ENCODE results near the gene KLK10. TPM values are rescaled to one million over a fixed set of nuclear protein-coding genes. Genes with fewer than 3 reads are reported as not detected.

Gene KLK10
- total RNA-seq, 4 donors from 2014 or later, result not detected

GRCh38 chr19:51002089-51002532, 17.4 kb downstream of the KLK10 start:
- intact Hi-C loops (cut with DNase I), result no loop called here
- Histone ChIP-seq H3K9me3 (no peaks in the 10 kb centered on the region), H3K27ac (replicated peaks in 1 of 4) (no peak overlapping the region), H3K4me3 (no peak overlapping the region), H3K36me3 (no peaks in the 10 kb centered on the region), H3K27me3 (peaks cover 0 to 91% (median 15%) of the 10 kb centered on the region in 4 donors), H3K4me1 (no peaks in the 10 kb centered on the region)
- 28% methylated on average over 12 of the region's 12 CpGs for WGBS
- TF ChIP-seq POLR2AphosphoS5 (IDR thresholded peaks at IDR 0.05) (no peak), EP300 (IDR thresholded peaks at IDR 0.05) (no peak), POLR2A (IDR thresholded peaks at IDR 0.05; ENCODE audit: low read depth) (no peak), CTCF (IDR thresholded peaks at IDR 0.05) (no peak)
- no peak for DNase-seq (ENCODE audit: extremely low spot score)

- Histone ChIP-seq H3K4me3 (no peak within 1 kb of the TSS), H3K36me3 (no peaks in the 10 kb centered on the region), H3K27me3 (peaks cover 0 to 85% (median 15%) of the 10 kb centered on the region in 4 donors), H3K27ac (replicated peaks in 1 of 4) (no peak within 1 kb of the TSS), H3K9me3 (no peaks in the 10 kb centered on the region), H3K4me1 (no peaks in the 10 kb centered on the region)
- no peak for DNase-seq (ENCODE audit: extremely low spot score)
- WGBS, result 25% methylated on average over 7 of the region's 7 CpGs
- TF ChIP-seq POLR2A (IDR thresholded peaks at IDR 0.05; ENCODE audit: low read depth) (no peak), POLR2AphosphoS5 (IDR thresholded peaks at IDR 0.05) (no peak), CTCF (IDR thresholded peaks at IDR 0.05) (no peak), EP300 (IDR thresholded peaks at IDR 0.05) (no peak)
- intact Hi-C loops (cut with DNase I), result no loop called here
These were observed 18.0 kb downstream of the KLK10 start, which contains the start of gene KLK8 for GRCh38 chr19:51001515-51001914. Gene KLK8, minus strand, starts transcription at chr19:51001604. Its CDS starts 437 bp downstream, at chr19:51001167.

DNA sequence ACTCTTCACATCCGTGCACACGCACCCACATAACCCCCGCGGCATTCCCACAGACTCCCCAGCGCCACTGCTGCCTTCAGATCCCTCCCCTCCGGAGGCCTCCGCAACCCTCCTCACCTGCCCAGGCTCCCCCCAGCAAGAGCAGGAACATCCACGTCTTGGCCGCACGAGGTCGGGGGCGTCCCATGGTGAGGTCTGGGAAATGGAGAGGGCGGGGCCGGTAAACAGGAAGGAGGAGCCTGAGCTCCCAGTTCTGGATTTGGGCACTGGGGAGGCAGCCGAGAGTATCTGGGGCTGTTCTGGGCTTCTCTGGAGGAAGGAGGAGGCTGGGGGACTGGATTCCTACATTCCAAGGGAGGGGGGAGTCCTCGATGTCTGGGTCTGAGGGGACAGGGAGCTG, 18.5 kb downstream of the KLK10 start:
- intact Hi-C loops (cut with DNase I), result no loop called here
- H3K27me3 ChIP-seq, result peaks cover 0 to 80% (median 15%) of the 10 kb centered on the region in 4 donors
- no peak overlapping the region for H3K4me3 ChIP-seq
- 48% methylated on average over 11 of the region's 16 CpGs for WGBS
- no peak overlapping the region for H3K27ac ChIP-seq (replicated peaks in 1 of 4)
- TF ChIP-seq POLR2AphosphoS5 (IDR thresholded peaks at IDR 0.05) (no peak), POLR2A (IDR thresholded peaks at IDR 0.05; ENCODE audit: low read depth) (no peak), EP300 (IDR thresholded peaks at IDR 0.05) (no peak), CTCF (IDR thresholded peaks at IDR 0.05) (no peak)
- no peaks in the 10 kb centered on the region for H3K36me3 ChIP-seq
- DNase-seq (ENCODE audit: extremely low spot score), result no peak
- H3K4me1 ChIP-seq, result no peaks in the 10 kb centered on the region
- no peaks in the 10 kb centered on the region for H3K9me3 ChIP-seq

- intact Hi-C loops (cut with DNase I), result no loop called here
- WGBS, result 90% methylated on average over 5 of the region's 10 CpGs
- Histone ChIP-seq H3K36me3 (no peaks in the 10 kb centered on the region), H3K27me3 (peaks cover 0 to 78% (median 15%) of the 10 kb centered on the region in 4 donors), H3K27ac (replicated peaks in 1 of 4) (no peak overlapping the region), H3K4me1 (no peaks in the 10 kb centered on the region), H3K4me3 (no peak overlapping the region), H3K9me3 (no peaks in the 10 kb centered on the region)
- no peak for DNase-seq (ENCODE audit: extremely low spot score)
- TF ChIP-seq POLR2A (IDR thresholded peaks at IDR 0.05; ENCODE audit: low read depth), result no peak
- no peak for TF ChIP-seq POLR2AphosphoS5 (IDR thresholded peaks at IDR 0.05)
- TF ChIP-seq CTCF (IDR thresholded peaks at IDR 0.05), result no peak
- no peak for TF ChIP-seq EP300 (IDR thresholded peaks at IDR 0.05)
These were observed 19.1 kb downstream of the KLK10 start for GRCh38 chr19:51000426-51000825.

DNA sequence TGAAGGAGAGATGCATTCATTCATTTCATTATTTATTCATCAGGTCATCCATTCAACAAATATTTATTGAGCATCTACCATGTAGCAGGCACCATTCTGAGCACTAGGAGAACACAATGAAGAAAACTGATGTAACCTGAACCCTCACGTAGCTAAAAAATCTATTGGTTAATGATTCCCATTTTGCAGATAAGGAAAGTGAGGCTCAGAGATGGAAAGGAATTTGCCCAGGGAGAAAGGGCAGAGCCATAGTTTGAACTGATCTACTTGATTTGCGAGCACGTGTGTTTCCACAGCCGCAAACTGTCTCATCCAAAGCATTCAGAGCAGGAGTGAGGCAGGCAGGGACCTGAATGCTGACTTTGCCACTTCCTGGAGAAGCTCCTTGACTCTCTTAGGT, 20.8 kb downstream of the KLK10 start:
- Histone ChIP-seq H3K27ac (replicated peaks in 1 of 4) (no peak overlapping the region), H3K4me1 (no peaks in the 10 kb centered on the region), H3K4me3 (no peak overlapping the region), H3K9me3 (no peaks in the 10 kb centered on the region), H3K27me3 (peaks cover 0 to 64% (median 14%) of the 10 kb centered on the region in 4 donors), H3K36me3 (no peaks in the 10 kb centered on the region)
- no peak for DNase-seq (ENCODE audit: extremely low spot score)
- 84% methylated on average over 4 of the region's 4 CpGs for WGBS
- no peak for TF ChIP-seq EP300 (IDR thresholded peaks at IDR 0.05)
- TF ChIP-seq CTCF (IDR thresholded peaks at IDR 0.05), result no peak
- no peak for TF ChIP-seq POLR2A (IDR thresholded peaks at IDR 0.05; ENCODE audit: low read depth)
- no peak for TF ChIP-seq POLR2AphosphoS5 (IDR thresholded peaks at IDR 0.05)
- intact Hi-C loops (cut with DNase I), result no loop called here

Measured in esophagus muscularis mucosa (tissue), 4 donors.